GM18951 (cell line): Measurements from ENCODE around the gene FRAS1.
"Not testable (repeated sequence)": the region's sequence is repeated elsewhere in the genome, so short reads cannot be mapped to it uniquely, and the experiment has no call there.

Experiments
- POLR2A ChIP-seq: IDR thresholded peaks from 4 replicates; pipeline ENCODE4 v1.6.1; 2011; ENCODE audit warnings: mild to moderate bottlenecking; ENCODE audit not compliant: insufficient read length, insufficient read depth; ENCODE audit errors: extremely low read depth
- in situ Hi-C: fragments of 300-500 bp; cut with MboI; formaldehyde crosslinking; loops from one replicate; pipeline ENCODE4 v1.12.0; 2022; ENCODE audit warnings: low sequenced_read_pairs, mixed read lengths, inconsistent platforms; ENCODE audit not compliant: unreplicated experiment

Gene FRAS1

GRCh38 chr4:78312989-78313753 lies 256.0 kb downstream of the FRAS1 start:
- TF ChIP-seq POLR2A: no peak
- in situ Hi-C loops: no loop called here

- in situ Hi-C loops: no loop called here
- no peak for TF ChIP-seq POLR2A
Observed at GRCh38 chr4:78313754-78314120, 256.6 kb downstream of the FRAS1 start.

GRCh38 chr4:78318126-78318525 lies 261.0 kb downstream of the FRAS1 start:
- in situ Hi-C loops: no loop called here
- no peak for TF ChIP-seq POLR2A

- TF ChIP-seq POLR2A: no peak
- in situ Hi-C loops: no loop called here
Observed at GRCh38 chr4:78320349-78320935, 263.3 kb downstream of the FRAS1 start.

- no peak for TF ChIP-seq POLR2A
- in situ Hi-C loops: no loop called here
Observed at GRCh38 chr4:78322032-78322431, 264.9 kb downstream of the FRAS1 start.

- no peak for TF ChIP-seq POLR2A
- in situ Hi-C loops: no loop called here
Observed at GRCh38 chr4:78323439-78323838, 266.3 kb downstream of the FRAS1 start.

GRCh38 chr4:78324625-78325024 lies 267.5 kb downstream of the FRAS1 start:
- in situ Hi-C loops: no loop called here
- no peak for TF ChIP-seq POLR2A

- in situ Hi-C loops: no loop called here
- TF ChIP-seq POLR2A: no peak
Observed at GRCh38 chr4:78325271-78326157, 268.4 kb downstream of the FRAS1 start.

GRCh38 chr4:78328591-78328990 lies 271.5 kb downstream of the FRAS1 start:
- in situ Hi-C loops: not testable (repeated sequence)

GRCh38 chr4:78331186-78331585 lies 274.1 kb downstream of the FRAS1 start:
- TF ChIP-seq POLR2A: no peak
- in situ Hi-C loops: no loop called here

GRCh38 chr4:78331965-78332364 lies 274.8 kb downstream of the FRAS1 start:
- no peak for TF ChIP-seq POLR2A
- in situ Hi-C loops: no loop called here

GRCh38 chr4:78332976-78333375 lies 275.9 kb downstream of the FRAS1 start:
- TF ChIP-seq POLR2A: no peak
- in situ Hi-C loops: no loop called here

- in situ Hi-C loops: no loop called here
Observed at GRCh38 chr4:78336093-78336943, 279.2 kb downstream of the FRAS1 start.

More at GRCh38 chr4:78336093-78336943, 279.2 kb downstream of the FRAS1 start:
- TF ChIP-seq POLR2A: no peak
